H1 (cell line): Measurements from ENCODE around the gene CABP4. TPM values are rescaled to one million over a fixed set of nuclear protein-coding genes. Genes with fewer than 3 reads are reported as not detected.

Experiments
- ASH2L ChIP-seq: fragments of 200-600, 300-600 bp; sonication (generic); IDR thresholded peaks from one replicate; pipeline ENCODE4 v1.7.1; 2017; ENCODE audit warnings: low read length
- EZH2 ChIP-seq: fragments of 200-600 bp; sonication (generic); IDR thresholded peaks from 2 replicates; pipeline ENCODE4 v1.7.1; 2012; ENCODE audit warnings: low read depth, mild to moderate bottlenecking, moderate library complexity, low read length, inconsistent platforms; ENCODE audit not compliant: severe bottlenecking
- NANOG ChIP-seq: IDR thresholded peaks from 2 replicates; pipeline ENCODE4 v1.6.1; 2011; ENCODE audit warnings: low read length, low read depth, mild to moderate bottlenecking, inconsistent platforms; ENCODE audit not compliant: insufficient read depth, poor library complexity, severe bottlenecking
- PHF8 ChIP-seq: fragments of 200-600 bp; sonication (generic); conservative IDR thresholded peaks from 2 replicates; pipeline ENCODE4 v1.7.1; 2012; ENCODE audit warnings: low read depth, mild to moderate bottlenecking, inconsistent platforms, low read length, moderate library complexity
- RBBP5 ChIP-seq: IDR thresholded peaks from 2 replicates; pipeline ENCODE4 v1.7.1; 2012; ENCODE audit warnings: low read depth, mild to moderate bottlenecking, inconsistent platforms, low read length, moderate library complexity, borderline replicate concordance
- RFX5 ChIP-seq: IDR thresholded peaks from 2 replicates; pipeline ENCODE4 v1.6.1; 2011; ENCODE audit warnings: low read depth, low read length, improper control_type of control experiment, borderline replicate concordance
- RNF2 ChIP-seq: fragments of 200-900, 300-1000 bp; sonication (generic); IDR thresholded peaks from 2 replicates; pipeline ENCODE4 v1.7.1; 2016; ENCODE audit warnings: borderline replicate concordance, low read depth, mild to moderate bottlenecking, antibody characterized with exemption, low read length; ENCODE audit not compliant: poor library complexity, severe bottlenecking; ENCODE audit errors: missing control alignments
- SUZ12 ChIP-seq: fragments of 200-600 bp; sonication (generic); IDR thresholded peaks from 2 replicates; pipeline ENCODE4 v1.6.1; 2012; ENCODE audit warnings: mild to moderate bottlenecking, inconsistent platforms, low read length, moderate library complexity, mixed read lengths
- YY1 ChIP-seq: IDR thresholded peaks from 2 replicates; pipeline ENCODE4 v1.6.1; 2011; ENCODE audit warnings: low read depth, mild to moderate bottlenecking, low read length
- polyA plus RNA-seq, 7 experiments: library from polyadenylated mRNA; depleted of rRNA in 3 of 7; stranded (reverse) in 5 of 7; unstranded in 2 of 7; fragments of >200 nt in 5 of 7; fragments of 200-250 nt in 2 of 7; gene quantifications; 1 replicate in 5 of 7; 2 replicates in 1 of 7; 4 replicates in 1 of 7; pipeline versions ENCODE4 v1.2.1 to v1.2.3, GENCODE V29; 2011 to 2013; ENCODE audit warnings: missing spikeins in 2 of 7, mixed read lengths in 2 of 7
- total RNA-seq: library from RNA; stranded (reverse); fragmentation: NEBNext Ultra II Directional; extraction: Animal tissue kit (Norgen Biotek cat#: 25700); gene quantifications from 2 replicates; pipeline ENCODE4 v1.2.1, GENCODE V29; 2021
- TF ChIP-seq, protein P1 (sequence below): fragments of 300-600 bp; sonication (generic); IDR thresholded peaks from 2 replicates; pipeline ENCODE4 v1.7.1; 2012; ENCODE audit warnings: low read length, moderate library complexity, mild to moderate bottlenecking, inconsistent platforms; ENCODE audit not compliant: insufficient replicate concordance

The CABP4 gene
- total and polyA plus RNA-seq, 2 of the 8 experiments (the other 6 are each of a cell fraction or from before 2014, with no cell fraction given) = not detected

- TF ChIP-seq, protein P1, sequence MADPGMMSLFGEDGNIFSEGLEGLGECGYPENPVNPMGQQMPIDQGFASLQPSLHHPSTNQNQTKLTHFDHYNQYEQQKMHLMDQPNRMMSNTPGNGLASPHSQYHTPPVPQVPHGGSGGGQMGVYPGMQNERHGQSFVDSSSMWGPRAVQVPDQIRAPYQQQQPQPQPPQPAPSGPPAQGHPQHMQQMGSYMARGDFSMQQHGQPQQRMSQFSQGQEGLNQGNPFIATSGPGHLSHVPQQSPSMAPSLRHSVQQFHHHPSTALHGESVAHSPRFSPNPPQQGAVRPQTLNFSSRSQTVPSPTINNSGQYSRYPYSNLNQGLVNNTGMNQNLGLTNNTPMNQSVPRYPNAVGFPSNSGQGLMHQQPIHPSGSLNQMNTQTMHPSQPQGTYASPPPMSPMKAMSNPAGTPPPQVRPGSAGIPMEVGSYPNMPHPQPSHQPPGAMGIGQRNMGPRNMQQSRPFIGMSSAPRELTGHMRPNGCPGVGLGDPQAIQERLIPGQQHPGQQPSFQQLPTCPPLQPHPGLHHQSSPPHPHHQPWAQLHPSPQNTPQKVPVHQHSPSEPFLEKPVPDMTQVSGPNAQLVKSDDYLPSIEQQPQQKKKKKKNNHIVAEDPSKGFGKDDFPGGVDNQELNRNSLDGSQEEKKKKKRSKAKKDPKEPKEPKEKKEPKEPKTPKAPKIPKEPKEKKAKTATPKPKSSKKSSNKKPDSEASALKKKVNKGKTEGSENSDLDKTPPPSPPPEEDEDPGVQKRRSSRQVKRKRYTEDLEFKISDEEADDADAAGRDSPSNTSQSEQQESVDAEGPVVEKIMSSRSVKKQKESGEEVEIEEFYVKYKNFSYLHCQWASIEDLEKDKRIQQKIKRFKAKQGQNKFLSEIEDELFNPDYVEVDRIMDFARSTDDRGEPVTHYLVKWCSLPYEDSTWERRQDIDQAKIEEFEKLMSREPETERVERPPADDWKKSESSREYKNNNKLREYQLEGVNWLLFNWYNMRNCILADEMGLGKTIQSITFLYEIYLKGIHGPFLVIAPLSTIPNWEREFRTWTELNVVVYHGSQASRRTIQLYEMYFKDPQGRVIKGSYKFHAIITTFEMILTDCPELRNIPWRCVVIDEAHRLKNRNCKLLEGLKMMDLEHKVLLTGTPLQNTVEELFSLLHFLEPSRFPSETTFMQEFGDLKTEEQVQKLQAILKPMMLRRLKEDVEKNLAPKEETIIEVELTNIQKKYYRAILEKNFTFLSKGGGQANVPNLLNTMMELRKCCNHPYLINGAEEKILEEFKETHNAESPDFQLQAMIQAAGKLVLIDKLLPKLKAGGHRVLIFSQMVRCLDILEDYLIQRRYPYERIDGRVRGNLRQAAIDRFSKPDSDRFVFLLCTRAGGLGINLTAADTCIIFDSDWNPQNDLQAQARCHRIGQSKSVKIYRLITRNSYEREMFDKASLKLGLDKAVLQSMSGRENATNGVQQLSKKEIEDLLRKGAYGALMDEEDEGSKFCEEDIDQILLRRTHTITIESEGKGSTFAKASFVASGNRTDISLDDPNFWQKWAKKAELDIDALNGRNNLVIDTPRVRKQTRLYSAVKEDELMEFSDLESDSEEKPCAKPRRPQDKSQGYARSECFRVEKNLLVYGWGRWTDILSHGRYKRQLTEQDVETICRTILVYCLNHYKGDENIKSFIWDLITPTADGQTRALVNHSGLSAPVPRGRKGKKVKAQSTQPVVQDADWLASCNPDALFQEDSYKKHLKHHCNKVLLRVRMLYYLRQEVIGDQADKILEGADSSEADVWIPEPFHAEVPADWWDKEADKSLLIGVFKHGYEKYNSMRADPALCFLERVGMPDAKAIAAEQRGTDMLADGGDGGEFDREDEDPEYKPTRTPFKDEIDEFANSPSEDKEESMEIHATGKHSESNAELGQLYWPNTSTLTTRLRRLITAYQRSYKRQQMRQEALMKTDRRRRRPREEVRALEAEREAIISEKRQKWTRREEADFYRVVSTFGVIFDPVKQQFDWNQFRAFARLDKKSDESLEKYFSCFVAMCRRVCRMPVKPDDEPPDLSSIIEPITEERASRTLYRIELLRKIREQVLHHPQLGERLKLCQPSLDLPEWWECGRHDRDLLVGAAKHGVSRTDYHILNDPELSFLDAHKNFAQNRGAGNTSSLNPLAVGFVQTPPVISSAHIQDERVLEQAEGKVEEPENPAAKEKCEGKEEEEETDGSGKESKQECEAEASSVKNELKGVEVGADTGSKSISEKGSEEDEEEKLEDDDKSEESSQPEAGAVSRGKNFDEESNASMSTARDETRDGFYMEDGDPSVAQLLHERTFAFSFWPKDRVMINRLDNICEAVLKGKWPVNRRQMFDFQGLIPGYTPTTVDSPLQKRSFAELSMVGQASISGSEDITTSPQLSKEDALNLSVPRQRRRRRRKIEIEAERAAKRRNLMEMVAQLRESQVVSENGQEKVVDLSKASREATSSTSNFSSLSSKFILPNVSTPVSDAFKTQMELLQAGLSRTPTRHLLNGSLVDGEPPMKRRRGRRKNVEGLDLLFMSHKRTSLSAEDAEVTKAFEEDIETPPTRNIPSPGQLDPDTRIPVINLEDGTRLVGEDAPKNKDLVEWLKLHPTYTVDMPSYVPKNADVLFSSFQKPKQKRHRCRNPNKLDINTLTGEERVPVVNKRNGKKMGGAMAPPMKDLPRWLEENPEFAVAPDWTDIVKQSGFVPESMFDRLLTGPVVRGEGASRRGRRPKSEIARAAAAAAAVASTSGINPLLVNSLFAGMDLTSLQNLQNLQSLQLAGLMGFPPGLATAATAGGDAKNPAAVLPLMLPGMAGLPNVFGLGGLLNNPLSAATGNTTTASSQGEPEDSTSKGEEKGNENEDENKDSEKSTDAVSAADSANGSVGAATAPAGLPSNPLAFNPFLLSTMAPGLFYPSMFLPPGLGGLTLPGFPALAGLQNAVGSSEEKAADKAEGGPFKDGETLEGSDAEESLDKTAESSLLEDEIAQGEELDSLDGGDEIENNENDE = no peak
- TF ChIP-seq EZH2 = no peak
- TF ChIP-seq PHF8 = no peak
- no peak for TF ChIP-seq SUZ12
- no peak for TF ChIP-seq ASH2L
- no peak for TF ChIP-seq YY1
- TF ChIP-seq RNF2 = no peak
- no peak for TF ChIP-seq RFX5
- no peak for TF ChIP-seq NANOG
- no peak for TF ChIP-seq RBBP5
Observed at GRCh38 chr11:67421430-67422031, 33.6 kb upstream of the CABP4 start (continued).
